Measurements from ENCODE around the gene IL17RD.

The IL17RD gene

DNA sequence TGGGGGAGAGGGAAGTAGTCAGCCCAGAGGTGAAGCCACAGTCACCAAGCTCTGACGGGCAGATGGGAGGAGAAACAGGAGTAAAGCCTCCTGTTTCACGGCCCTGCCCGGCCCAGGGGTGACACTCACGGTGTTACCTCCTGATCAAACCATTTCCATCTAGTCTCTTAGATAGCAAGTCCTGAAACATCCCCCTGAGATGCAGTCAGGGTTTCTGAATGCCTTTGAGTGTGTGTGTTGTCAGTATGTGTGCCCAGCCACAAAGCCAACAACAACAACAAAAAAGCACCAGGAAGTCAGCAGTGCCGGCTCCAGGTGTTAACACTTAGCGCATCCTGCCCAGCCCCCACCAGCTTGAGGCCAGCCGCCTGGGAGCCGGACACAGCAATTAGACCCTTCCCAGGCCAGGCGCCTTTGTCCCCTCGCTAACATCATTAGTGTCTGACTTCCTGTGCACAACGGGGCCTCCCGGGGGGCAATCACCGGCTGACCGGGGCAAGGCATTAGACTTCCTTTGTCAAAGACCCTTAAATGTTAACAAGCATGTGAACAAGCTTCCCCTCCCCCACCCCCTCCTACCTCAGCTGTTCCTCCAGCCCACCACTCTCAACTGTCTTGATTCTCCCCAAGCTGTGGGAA, 34.5 kb downstream of the IL17RD start:
- no peak for DNase-seq (ENCODE audit: low read depth)

- DNase-seq (ENCODE audit: low read depth): no peak
Measured at GRCh38 chr3:57128826-57129667, 36.1 kb downstream of the IL17RD start.

- DNase-seq (ENCODE audit: low read depth): no peak
Measured at GRCh38 chr3:57127891-57128518, 37.1 kb downstream of the IL17RD start.

- DNase-seq (ENCODE audit: low read depth): no peak
Measured at GRCh38 chr3:57126244-57126643, 38.9 kb downstream of the IL17RD start.

DNA sequence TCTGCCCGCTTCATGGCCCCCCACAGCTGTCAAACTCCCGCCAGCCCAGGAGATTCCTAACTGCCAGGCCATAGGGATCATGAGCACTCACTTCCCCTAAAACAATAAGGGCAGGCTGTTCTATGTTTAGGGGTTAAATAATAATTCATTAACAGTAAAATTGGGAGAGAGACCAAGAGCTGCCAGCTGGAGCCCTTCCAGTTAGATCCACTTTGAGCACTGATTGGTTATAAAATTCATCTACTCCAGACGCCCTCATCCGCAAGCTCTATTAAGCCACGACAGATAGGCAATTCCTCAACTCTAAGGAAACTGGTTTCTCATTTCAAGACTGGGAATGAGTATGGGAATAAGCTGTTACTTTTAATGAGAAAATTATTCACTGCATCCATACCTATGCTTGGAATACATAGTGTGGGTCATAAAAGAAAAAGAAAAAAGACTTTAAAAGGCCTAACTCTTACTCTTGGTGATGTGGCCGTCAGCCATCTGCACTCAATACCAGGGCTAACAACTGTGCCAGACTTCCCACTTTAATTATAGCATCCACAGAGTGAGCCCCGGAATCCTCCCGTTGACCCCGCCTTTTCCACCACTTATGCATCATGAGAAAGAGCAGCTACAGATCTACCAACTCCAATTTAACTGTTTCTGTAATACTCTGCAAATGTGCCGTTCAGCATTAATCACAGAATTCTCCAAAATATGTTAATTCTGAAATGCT, 44.5 kb downstream of the IL17RD start:
- DNase-seq (ENCODE audit: low read depth): no peak

DNA sequence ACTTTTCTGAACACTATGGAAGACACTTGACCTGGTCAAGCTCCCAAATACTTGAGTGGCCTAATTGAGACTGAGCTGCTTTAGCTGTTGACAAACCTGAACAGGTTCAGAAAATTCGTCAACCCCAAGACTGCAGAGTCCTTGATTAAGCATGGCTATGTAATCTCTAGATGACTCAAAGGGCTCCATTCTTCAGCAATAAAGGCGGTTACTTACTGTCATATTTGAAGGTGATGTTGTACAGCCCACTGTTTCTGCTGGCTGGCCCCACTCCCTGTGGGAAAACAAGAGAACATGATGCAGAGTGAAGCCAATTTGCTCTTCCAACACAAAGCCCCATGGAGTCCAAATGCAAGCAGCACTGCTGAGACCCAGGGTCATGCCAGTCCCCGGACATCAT, 45.1 kb downstream of the IL17RD start:
- DNase-seq (ENCODE audit: low read depth): no peak

DNA sequence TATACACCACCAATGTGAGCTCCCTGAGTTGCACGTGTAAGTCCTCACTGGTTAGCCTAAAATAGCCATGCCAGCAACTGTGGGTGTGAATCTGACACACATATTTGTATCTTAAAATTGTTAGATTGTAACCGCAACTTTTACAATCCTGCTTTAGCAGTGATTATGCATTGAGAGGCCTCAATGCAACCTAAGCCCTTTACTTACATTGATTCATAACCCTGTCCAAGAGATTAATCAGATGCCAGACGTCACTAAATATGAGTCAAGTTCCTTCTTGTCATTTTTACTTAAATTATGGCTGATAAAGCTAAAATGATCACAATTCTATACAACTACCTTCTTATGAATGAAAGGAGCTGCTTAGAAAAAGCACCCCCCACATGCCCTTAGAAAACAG, 46.9 kb downstream of the IL17RD start:
- DNase-seq (ENCODE audit: low read depth): no peak

- no peak for DNase-seq (ENCODE audit: low read depth)
Measured at GRCh38 chr3:57116501-57116900, 48.7 kb downstream of the IL17RD start.

DNA sequence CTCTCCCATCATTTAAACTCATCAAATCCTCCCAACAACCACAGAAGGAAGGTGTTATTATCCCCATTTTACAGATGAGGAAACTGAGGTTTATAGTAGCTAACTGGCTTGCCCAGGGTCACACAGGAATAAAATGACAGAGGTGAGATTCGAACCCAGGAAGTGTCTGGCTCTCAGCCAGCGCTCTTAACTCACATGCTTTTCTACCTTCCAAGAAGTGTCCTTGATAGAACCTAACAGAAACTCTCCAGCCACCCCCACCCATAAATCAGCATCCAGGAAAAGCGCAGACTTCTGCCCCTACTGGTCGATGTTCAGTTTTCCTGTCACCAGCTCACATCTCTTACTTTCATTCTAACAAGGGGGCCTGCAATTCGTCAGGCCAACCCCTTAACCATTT, 52.9 kb downstream of the IL17RD start:
- no peak for DNase-seq (ENCODE audit: low read depth)

GRCh38 chr3:57110798-57111197, 54.4 kb downstream of the IL17RD start:
- no peak for DNase-seq (ENCODE audit: low read depth)

GRCh38 chr3:57110214-57110613, 54.9 kb downstream of the IL17RD start:
- DNase-seq (ENCODE audit: low read depth): no peak

- DNase-seq (ENCODE audit: low read depth): no peak
Measured at GRCh38 chr3:57109437-57110199, 55.5 kb downstream of the IL17RD start.

DNA sequence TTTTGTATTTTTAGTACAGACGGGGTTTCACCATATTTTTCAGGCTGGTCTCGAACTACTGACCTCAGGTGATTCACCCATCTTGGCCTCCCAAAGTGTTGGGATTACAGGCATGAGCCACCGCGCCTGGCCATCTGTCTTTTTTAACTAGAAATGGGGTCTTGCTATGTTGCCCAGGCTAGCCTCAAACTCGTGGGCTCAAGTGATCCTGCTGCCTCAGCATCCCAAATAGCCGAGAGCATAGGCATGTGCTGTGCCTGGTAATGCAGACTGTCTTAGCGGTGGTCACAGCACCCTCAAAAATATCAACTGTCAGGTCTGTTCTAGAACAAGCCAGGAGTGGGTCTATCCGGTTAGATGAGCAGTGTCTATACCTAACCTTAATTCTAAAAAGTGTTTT, 56.5 kb downstream of the IL17RD start:
- DNase-seq (ENCODE audit: low read depth): no peak

DNA sequence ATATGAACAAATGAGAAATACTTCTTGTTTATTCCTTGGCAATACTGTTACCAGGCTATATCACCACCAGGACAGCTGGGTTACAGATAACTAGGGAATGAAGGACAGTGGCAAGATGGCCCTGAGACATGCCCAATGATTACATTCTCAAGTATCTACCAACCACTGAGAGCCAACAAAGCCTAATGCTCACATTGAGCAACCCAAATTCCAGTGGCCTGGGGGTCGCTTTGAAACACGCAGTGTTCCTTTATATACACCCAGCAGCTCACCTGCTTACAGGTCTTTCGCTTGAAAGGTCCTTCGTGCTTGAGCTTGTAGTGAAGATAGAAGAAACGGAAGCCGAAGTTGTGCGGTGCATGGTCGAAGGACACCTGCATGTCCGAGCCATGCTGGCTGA, 59.6 kb downstream of the IL17RD start:
- no peak for DNase-seq (ENCODE audit: low read depth)

- peak; percentile 37 for DNase-seq (ENCODE audit: low read depth)
Measured at GRCh38 chr3:57100046-57100695, 65.0 kb downstream of the IL17RD start.

GRCh38 chr3:57098418-57099310, 66.5 kb downstream of the IL17RD start:
- no peak for DNase-seq (ENCODE audit: low read depth)

DNA sequence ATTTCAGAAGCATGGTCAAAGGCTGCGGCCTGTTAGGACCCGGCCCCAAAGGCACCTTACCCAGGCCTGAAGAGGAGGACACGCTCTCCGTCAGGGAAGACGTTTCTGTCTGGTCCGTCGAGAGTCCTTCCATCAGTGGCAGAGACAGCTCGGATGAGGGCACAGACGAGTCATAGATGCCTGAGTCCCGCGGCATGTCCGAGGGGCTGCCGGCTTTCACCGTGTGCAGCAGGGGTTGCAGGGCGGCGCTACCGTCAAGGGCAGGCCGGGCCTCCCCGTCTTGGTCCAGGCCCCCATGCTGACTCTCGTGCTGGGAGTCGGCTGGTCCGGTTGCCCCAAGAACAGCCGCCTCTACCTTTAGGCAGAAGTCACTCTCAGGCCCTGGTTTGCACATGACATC, 67.6 kb downstream of the IL17RD start:
- DNase-seq (ENCODE audit: low read depth): no peak

GRCh38 chr3:57095363-57095762, 69.8 kb downstream of the IL17RD start:
- no peak for DNase-seq (ENCODE audit: low read depth)

GRCh38 chr3:57094575-57094974, 70.6 kb downstream of the IL17RD start:
- DNase-seq (ENCODE audit: low read depth): no peak

DNA sequence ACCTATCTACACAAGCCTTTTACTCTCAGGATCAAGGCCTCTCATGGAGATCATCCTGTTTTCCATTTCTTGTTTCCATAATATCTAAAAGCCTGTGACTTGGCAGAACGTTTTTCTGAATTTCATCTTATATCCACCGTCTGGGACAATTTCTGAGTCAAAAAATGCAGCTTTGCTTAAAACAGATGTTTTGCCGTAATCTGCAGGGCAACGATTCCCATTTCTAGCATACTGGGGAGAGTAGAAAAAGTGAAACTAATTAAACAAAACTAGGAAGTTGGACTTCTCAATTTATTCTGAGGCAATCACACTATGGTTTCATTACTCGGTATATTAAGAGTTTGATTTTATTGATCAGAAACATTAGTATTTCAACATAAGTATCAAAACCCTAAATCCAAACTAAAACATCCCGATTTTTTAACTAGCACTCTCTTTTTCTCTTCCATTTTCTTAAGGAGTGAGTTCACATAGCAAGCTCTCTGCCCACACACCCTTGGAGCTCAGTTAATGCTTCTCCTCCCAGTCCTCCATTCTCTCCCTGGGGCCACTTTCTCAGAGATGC, 71.1 kb downstream of the IL17RD start:
- DNase-seq (ENCODE audit: low read depth): no peak

All from activated T-cell treated with anti-CD3 and anti-CD28 coated beads for 48 hours (primary cell).